HG03520 (cell line): Measurements from ENCODE around the gene U2SURP.
"Not testable (repeated sequence)": the region's sequence is repeated elsewhere in the genome, so short reads cannot be mapped to it uniquely, and the experiment has no call there.

Experiments
- ATAC-seq: cut with Tn5 transposase; IDR thresholded peaks from one replicate; pipeline ENCODE4 v1.9.1; 2021; ENCODE audit warnings: mild to moderate bottlenecking, moderate library complexity; ENCODE audit not compliant: unreplicated experiment

U2SURP gene

GRCh38 chr3:143010024-143010423, 8.7 kb downstream of the U2SURP start:
- no peak for ATAC-seq

GRCh38 chr3:143011705-143012104, 10.3 kb downstream of the U2SURP start:
- ATAC-seq, result no peak

- ATAC-seq, result no peak
These were observed 13.6 kb downstream of the U2SURP start for GRCh38 chr3:143014921-143015320.

- no peak for ATAC-seq
These were observed 15.1 kb downstream of the U2SURP start for GRCh38 chr3:143016321-143016972.

GRCh38 chr3:143024351-143024960, 23.1 kb downstream of the U2SURP start:
- ATAC-seq, result no peak

GRCh38 chr3:143031327-143031726, 30.0 kb downstream of the U2SURP start:
- no peak for ATAC-seq

GRCh38 chr3:143031796-143032387, 30.5 kb downstream of the U2SURP start:
- ATAC-seq, result not testable (repeated sequence)

DNA sequence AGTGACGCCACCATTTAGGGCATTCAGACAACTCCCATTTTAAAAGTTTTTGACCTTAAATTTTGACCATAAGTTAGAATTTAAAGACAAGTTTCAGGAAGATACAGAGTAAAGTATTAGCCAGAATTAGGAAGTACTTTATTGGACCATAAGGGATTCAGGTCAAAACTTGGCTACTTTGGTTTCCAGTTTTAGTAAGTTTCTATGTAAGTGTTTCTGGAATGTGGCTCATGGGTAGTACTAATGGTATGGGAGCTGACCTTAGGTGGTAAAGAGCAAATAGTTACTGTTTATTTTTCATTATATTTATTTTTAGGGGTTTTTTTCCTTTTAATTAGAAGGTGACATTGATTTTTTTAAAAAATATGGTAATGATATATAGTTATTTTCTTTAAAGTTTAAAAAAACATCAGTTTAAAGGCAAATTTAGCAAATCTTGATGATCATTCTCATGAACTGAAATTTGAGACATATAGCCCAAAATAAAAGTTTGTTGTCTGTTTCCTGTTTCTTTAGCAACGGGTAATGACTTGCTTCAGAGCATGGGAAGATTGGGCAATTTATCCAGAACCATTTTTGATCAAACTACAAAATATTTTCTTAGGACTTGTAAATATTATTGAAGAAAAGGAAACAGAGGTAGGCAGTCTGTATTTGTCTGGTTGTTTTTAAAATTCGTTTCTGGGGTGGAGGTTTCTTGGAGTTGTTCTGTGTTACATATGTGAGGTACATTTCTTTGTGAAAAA, 34.3 kb downstream of the U2SURP start:
- ATAC-seq, result no peak

DNA sequence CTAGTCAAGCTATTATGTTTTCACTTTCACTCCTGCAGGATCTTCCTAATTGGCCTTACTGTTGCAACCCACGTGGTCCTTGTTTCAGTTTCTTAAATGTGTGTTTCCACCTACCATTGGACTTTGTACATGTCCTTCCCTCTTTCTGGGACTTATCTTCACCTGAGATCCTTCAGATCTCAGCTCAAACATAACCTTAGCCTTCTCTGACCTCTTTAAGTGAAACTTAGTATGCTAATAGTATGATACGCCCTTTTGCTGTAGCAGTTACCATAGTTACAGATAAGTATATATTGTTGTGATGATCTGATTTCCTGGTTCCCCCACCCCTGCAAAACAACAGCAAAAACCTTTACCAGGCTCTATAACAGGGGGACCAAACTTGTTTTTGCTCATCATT, 35.2 kb downstream of the U2SURP start:
- no peak for ATAC-seq

GRCh38 chr3:143037867-143038266, 36.5 kb downstream of the U2SURP start:
- ATAC-seq, result no peak

GRCh38 chr3:143040261-143040879, 39.0 kb downstream of the U2SURP start:
- no peak for ATAC-seq

GRCh38 chr3:143041903-143042302, 40.5 kb downstream of the U2SURP start:
- ATAC-seq, result no peak

- ATAC-seq, result no peak
These were observed 44.3 kb downstream of the U2SURP start for GRCh38 chr3:143045639-143046038.

- ATAC-seq, result not testable (repeated sequence)
These were observed 44.7 kb downstream of the U2SURP start for GRCh38 chr3:143046075-143046474.

- ATAC-seq, result no peak
These were observed 52.6 kb downstream of the U2SURP start for GRCh38 chr3:143054011-143054410.

- ATAC-seq, result no peak
These were observed 55.0 kb downstream of the U2SURP start for GRCh38 chr3:143056372-143056771.

DNA sequence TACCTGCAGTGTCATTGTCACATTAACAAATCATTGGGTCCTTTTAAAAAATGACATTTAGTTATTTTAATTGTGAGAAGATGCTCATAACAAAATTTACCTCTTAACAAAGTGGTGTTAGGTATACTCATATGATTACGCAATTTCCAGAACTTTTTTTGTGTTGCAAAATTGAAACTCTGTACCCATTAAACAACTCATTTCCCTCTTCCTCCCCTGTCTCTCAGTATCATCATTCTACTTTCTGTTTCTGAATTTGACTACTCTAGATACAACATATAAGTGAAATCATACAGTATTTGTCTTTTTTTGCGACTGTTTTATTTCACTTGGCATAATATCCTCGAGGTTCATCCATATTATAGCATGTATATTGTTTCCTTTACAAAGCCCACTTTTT, 59.5 kb downstream of the U2SURP start:
- ATAC-seq, result peak; percentile 98

GRCh38 chr3:143063018-143063417, 61.6 kb downstream of the U2SURP start:
- no peak for ATAC-seq

- no peak for ATAC-seq
These were observed 63.4 kb downstream of the U2SURP start for GRCh38 chr3:143064777-143065176.

GRCh38 chr3:143065364-143065763, 64.0 kb downstream of the U2SURP start:
- ATAC-seq, result no peak

GRCh38 chr3:143066033-143066432, 64.7 kb downstream of the U2SURP start:
- ATAC-seq, result no peak
